ENCODE data around the gene TPST2.

Gene TPST2

DNA sequence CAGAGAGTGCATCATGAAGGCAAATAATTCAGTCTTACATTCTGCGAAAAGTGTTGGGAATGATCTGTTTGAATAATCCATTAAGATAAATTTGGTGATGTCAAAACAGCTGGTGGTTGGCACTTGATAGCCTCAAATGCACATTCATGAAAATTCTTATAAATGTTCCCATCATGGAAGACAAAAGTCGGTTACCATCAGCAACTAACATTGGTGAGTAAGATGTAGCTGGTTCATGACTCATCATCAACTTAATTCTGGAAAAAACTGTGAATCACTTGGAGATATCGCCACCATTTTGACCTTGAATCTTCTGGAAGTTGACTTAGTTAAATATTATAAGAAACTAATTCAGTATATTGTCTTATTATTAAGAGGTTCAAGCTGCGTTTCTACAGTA lies 16.7 kb upstream of the TPST2 start:
- no peak for ATAC-seq (replicated peaks; ENCODE audit: extremely low read depth, poor library complexity, severe bottlenecking)
- no peak overlapping the region for H3K4me3 Mint-ChIP-seq
- peaks cover 47% of the 10 kb centered on the region for H3K4me1 Mint-ChIP-seq
- H3K36me3 Mint-ChIP-seq (ENCODE audit: insufficient read depth), result peaks cover 2% of the 10 kb centered on the region
- no peak overlapping the region for H3K27ac Mint-ChIP-seq (ENCODE audit: low read depth)
- no peaks in the 10 kb centered on the region for H3K9me3 Mint-ChIP-seq
- no peaks in the 10 kb centered on the region for H3K27me3 Mint-ChIP-seq
- no peak for DNase-seq (ENCODE audit: low spot score in 2 of 2)

DNA sequence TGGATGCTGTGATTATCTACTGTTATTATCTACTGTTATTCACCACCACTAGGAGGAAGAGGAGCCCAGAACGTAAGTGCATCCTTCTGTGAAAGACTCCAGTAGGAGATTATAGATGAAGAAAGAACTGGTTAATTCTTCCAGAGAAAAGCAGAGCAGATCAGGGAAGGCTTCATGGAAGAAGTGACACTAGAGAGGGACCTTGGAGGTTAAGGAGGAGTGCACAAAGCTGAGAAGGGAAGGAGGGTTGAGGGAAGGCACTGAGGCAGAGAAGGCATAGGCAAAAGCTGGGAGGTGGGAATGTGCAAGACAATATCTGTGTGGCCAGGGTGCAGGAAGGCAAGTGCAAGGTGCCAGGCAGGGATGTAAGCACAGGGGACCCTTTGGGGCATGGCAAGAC lies 14.4 kb upstream of the TPST2 start:
- no peaks in the 10 kb centered on the region for H3K27me3 Mint-ChIP-seq
- H3K4me3 Mint-ChIP-seq, result no peak overlapping the region
- no peaks in the 10 kb centered on the region for H3K9me3 Mint-ChIP-seq
- peaks cover 2% of the 10 kb centered on the region for H3K36me3 Mint-ChIP-seq (ENCODE audit: insufficient read depth)
- ATAC-seq (replicated peaks; ENCODE audit: extremely low read depth, poor library complexity, severe bottlenecking) (no peak), DNase-seq (ENCODE audit: low spot score in 2 of 2) (no peak)
- H3K27ac Mint-ChIP-seq (ENCODE audit: low read depth), result no peak overlapping the region
- peaks cover 42% of the 10 kb centered on the region for H3K4me1 Mint-ChIP-seq

DNA sequence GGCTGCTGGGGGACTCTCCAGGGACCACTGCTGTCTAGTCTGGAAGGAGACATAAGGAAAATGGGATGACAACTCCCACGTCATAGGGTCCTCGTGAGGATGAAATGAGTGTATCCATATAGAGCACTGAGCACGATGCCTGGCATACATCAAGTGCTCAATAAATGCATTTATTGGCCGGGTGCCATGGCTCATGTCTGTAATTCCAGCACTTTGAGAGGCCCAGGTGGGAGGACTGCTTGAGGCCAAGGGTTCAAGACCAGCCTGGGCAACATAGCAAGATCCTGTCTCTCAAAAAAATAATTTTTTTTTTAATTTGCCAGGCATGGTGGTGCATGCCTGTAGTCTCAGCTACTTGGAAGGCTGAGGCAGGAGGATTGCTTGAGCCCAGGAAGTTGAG lies 12.2 kb upstream of the TPST2 start:
- ATAC-seq (replicated peaks; ENCODE audit: extremely low read depth, poor library complexity, severe bottlenecking), result no peak
- peaks cover 2% of the 10 kb centered on the region for H3K36me3 Mint-ChIP-seq (ENCODE audit: insufficient read depth)
- no peak overlapping the region for H3K4me3 Mint-ChIP-seq
- no peak overlapping the region for H3K27ac Mint-ChIP-seq (ENCODE audit: low read depth)
- no peak for DNase-seq (ENCODE audit: low spot score in 2 of 2)
- H3K4me1 Mint-ChIP-seq, result peaks cover 49% of the 10 kb centered on the region
- H3K27me3 Mint-ChIP-seq, result no peaks in the 10 kb centered on the region
- no peaks in the 10 kb centered on the region for H3K9me3 Mint-ChIP-seq

DNA sequence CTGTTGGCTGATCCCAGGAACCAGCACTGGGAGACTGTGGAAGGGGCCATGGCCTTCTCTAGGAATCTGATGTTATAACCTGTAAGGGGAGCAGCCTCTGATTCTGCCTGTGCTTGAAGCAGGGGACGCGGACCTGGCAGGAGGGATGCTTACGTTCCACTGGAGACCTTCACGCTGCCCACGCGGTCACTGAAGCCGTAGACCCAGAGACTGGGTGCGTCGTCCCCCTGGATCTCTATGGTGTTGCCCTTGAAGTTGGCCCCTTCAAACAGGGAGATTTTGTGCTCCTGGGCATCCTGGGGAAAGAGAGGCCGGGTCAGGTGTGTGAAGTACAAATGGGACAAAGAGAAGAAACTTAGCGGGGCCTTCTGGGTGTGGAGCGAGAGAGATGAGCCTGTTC lies 11.8 kb upstream of the TPST2 start:
- Mint-ChIP-seq H3K36me3 (ENCODE audit: insufficient read depth) (peaks cover 4% of the 10 kb centered on the region), H3K9me3 (no peaks in the 10 kb centered on the region), H3K4me3 (no peak overlapping the region), H3K4me1 (peaks cover 53% of the 10 kb centered on the region), H3K27ac (ENCODE audit: low read depth) (no peak overlapping the region), H3K27me3 (no peaks in the 10 kb centered on the region)
- no peak for ATAC-seq (replicated peaks; ENCODE audit: extremely low read depth, poor library complexity, severe bottlenecking)
- DNase-seq (ENCODE audit: low spot score in 2 of 2), result no peak

DNA sequence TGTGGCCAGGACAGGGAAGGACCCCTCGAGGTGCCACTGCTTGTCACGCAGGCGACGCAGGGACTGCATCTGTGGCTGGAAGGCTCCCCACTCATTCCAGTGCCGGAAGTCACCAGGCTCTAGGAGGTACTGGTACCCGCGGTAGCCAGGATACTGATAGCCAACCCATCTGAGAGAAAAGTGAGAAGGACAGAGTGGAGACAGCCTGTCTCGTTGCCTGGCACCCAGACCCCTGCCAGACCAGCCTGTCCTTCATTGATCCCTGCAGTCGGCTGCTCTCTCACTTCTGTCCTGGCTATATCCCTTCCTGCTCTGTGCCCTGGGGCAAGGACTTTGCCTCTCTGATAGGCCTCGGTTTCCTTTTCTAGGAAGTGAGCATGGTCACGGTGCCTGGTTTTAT lies 9.6 kb upstream of the TPST2 start:
- no peak for ATAC-seq (replicated peaks; ENCODE audit: extremely low read depth, poor library complexity, severe bottlenecking)
- no peak overlapping the region for H3K27ac Mint-ChIP-seq (ENCODE audit: low read depth)
- no peaks in the 10 kb centered on the region for H3K27me3 Mint-ChIP-seq
- peaks cover 52% of the 10 kb centered on the region for H3K4me1 Mint-ChIP-seq
- no peak for DNase-seq (ENCODE audit: low spot score in 2 of 2)
- H3K4me3 Mint-ChIP-seq, result no peak overlapping the region
- peaks cover 2% of the 10 kb centered on the region for H3K36me3 Mint-ChIP-seq (ENCODE audit: insufficient read depth)
- H3K9me3 Mint-ChIP-seq, result no peaks in the 10 kb centered on the region

DNA sequence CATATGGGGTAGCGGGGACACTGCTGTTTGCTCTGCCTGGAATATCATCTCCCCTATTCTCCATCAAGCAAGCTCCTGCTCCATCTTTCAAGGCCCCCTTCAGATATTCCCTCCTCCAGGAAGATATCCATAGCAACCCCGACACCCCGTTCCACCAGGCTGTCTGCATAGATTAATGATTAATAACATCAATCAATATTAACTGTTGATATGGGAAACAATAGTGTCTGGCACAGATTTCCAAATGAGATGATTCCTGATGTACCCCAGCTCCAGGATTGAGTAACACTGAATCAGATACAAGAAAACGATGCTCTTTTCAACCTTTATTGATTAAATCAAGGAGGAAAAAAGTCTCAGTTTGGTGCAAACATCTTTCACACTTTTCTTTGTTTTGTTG lies 7.5 kb upstream of the TPST2 start:
- Mint-ChIP-seq H3K36me3 (ENCODE audit: insufficient read depth) (peaks cover 5% of the 10 kb centered on the region), H3K9me3 (no peaks in the 10 kb centered on the region), H3K4me3 (peak overlapping the region; percentile 54), H3K4me1 (peaks cover 66% of the 10 kb centered on the region), H3K27me3 (no peaks in the 10 kb centered on the region), H3K27ac (ENCODE audit: low read depth) (peak overlapping the region; percentile 97)
- ATAC-seq (replicated peaks; ENCODE audit: extremely low read depth, poor library complexity, severe bottlenecking) (no peak), DNase-seq (ENCODE audit: low spot score in 2 of 2) (no peak)

DNA sequence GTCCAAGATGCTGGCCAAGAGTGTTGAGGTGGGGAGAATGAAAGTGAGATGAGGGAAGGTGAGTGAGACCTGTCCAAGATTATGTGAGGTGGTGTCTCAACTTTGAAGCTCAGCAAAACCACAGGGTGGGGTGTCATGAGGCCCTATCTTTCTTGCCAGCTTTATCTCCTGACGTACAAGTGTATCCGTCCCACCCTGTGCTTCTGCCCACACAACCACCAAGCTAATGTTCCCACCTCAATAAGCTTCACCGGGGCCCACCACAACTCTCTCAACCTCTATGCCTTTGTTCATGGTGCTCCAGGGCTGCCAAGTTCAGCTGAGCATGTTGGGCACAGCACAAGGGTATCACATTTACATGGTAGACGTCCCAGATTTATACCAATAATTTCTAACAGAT lies 7.1 kb upstream of the TPST2 start:
- peaks cover 70% of the 10 kb centered on the region for H3K4me1 Mint-ChIP-seq
- no peaks in the 10 kb centered on the region for H3K27me3 Mint-ChIP-seq
- DNase-seq (ENCODE audit: low spot score in 2 of 2), result peak; percentile 35 to 56
- ATAC-seq (replicated peaks; ENCODE audit: extremely low read depth, poor library complexity, severe bottlenecking), result peak; percentile 79
- H3K27ac Mint-ChIP-seq (ENCODE audit: low read depth), result peak overlapping the region; percentile 97
- peaks cover 7% of the 10 kb centered on the region for H3K36me3 Mint-ChIP-seq (ENCODE audit: insufficient read depth)
- H3K4me3 Mint-ChIP-seq, result peak overlapping the region; percentile 54
- no peaks in the 10 kb centered on the region for H3K9me3 Mint-ChIP-seq

DNA sequence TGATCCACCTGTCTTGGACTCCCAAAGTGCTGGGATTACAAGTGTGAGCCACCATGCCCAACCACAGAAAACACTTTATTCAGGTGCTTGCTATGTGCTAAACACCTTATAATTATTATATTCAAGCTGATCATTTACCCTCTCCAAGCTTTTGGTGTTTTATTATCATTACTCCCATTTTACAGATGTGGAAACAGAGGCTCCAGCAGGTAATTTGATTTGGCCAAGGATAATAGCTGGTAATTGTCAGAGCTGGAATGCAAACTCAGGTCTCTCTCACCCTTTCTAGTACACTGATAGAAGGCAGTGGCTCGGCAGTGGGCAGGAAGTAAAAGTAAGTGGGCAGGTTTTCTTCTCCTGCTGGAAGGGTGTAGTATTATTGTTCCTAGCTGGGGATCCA lies 3.8 kb upstream of the TPST2 start:
- peaks cover 13% of the 10 kb centered on the region for H3K36me3 Mint-ChIP-seq (ENCODE audit: insufficient read depth)
- H3K4me3 Mint-ChIP-seq, result peak overlapping the region; percentile 18
- no peaks in the 10 kb centered on the region for H3K27me3 Mint-ChIP-seq
- peaks cover 65% of the 10 kb centered on the region for H3K4me1 Mint-ChIP-seq
- no peaks in the 10 kb centered on the region for H3K9me3 Mint-ChIP-seq
- ATAC-seq (replicated peaks; ENCODE audit: extremely low read depth, poor library complexity, severe bottlenecking) (no peak), DNase-seq (ENCODE audit: low spot score in 2 of 2) (no peak)
- peak overlapping the region; percentile 85 for H3K27ac Mint-ChIP-seq (ENCODE audit: low read depth)

DNA sequence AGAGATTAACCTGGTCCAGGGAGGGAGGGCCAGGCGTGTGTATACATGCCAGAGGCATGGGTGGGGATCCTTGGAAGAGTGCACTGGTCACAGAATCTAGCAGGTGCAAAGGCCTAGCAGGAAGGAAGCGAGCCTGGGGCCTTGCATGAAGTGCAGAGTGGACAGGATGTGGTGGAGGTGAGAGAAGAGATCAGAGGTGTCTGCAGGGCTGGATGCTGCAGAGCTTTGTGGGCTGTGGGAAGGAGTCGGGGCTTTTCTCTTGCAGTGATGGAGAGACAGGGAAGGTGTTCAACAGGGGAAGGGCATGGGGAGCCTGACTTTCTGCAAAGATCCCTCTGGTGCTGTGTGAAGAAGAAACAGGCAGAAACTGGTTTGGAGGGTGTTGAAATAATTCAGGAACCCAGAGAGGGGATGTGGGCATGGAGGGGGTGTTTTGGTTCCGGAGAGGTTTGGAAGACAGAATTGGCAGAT lies 2.5 kb upstream of the TPST2 start:
- Mint-ChIP-seq H3K4me1 (peaks cover 64% of the 10 kb centered on the region), H3K4me3 (peak overlapping the region; percentile 70)
- ATAC-seq (replicated peaks; ENCODE audit: extremely low read depth, poor library complexity, severe bottlenecking), result peak; percentile 63

DNA sequence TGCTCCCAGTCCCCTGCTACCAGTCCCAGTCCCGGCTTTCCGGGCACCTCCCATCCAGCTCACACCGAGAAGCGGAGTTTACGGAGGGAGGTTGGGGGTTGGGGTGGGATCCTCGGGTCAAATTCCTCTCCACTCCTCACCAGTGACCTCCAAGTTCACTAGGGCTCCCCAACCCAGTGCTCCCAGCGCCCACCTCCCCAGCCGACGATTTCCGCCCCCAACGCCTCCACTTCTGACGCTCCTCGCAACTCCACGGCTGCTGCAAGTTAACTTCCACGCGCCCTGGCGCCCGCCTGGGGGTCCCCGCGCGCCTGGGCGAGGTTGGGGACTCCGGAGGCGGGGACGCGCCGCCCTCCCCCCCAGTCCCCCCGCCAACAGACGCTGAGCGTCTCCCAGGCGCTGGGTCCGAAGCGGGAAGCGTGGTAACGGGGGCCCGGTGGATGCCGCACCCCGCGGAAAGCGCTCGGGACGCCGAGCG lies 526 bp downstream of the TPST2 start:
- no peaks in the 10 kb centered on the region for H3K27me3 Mint-ChIP-seq
- DNase-seq (ENCODE audit: low spot score in 2 of 2), result peak in 1 of 2 donors; percentile 12

More for the DNA sequence above, 2.5 kb upstream of the TPST2 start:
- DNase-seq (ENCODE audit: low spot score in 2 of 2), result peak; percentile 28 to 61
- Mint-ChIP-seq H3K9me3 (no peaks in the 10 kb centered on the region), H3K27ac (ENCODE audit: low read depth) (peak overlapping the region; percentile 85), H3K27me3 (no peaks in the 10 kb centered on the region), H3K36me3 (ENCODE audit: insufficient read depth) (peaks cover 17% of the 10 kb centered on the region)

DNA sequence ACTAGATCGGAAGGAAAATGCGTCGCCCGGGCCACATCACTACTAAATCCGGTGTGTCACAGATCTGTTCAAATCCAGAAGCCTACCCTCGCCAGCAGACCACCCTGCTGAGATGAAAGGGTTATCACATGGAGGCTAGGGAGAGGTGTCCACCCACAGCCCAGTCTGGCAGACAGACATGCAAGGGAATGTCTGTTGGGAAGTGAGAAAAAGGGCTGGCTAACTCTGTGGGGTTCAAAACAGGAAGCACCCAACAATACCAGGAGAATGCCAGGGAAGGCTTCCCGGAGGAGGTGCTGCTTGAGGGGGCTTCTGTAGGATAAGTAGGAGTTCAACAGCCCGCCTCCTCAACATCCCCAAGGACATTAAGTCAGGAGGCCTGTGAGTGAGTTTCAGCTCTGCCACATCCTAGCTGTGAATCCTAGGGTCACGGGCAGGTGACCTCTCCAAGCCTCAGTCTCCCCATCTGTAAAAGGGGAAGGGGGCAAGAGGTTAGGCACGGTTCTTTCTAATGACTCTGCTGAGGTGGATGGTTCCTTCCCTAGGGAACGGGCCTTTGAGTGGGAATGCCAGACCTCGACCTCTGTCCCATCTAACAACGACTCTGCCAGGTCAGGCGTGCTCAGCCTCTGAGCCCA lies 1.1 kb downstream of the TPST2 start:
- Mint-ChIP-seq H3K9me3 (no peaks in the 10 kb centered on the region), H3K36me3 (ENCODE audit: insufficient read depth) (peaks cover 37% of the 10 kb centered on the region), H3K27ac (ENCODE audit: low read depth) (peak overlapping the region; percentile 83), H3K4me3 (peak overlapping the region; percentile 91), H3K4me1 (peaks cover 76% of the 10 kb centered on the region), H3K27me3 (no peaks in the 10 kb centered on the region)
- no peak for DNase-seq (ENCODE audit: low spot score in 2 of 2)
- no peak for ATAC-seq (replicated peaks; ENCODE audit: extremely low read depth, poor library complexity, severe bottlenecking)

More for the DNA sequence above, 526 bp downstream of the TPST2 start:
- H3K36me3 Mint-ChIP-seq (ENCODE audit: insufficient read depth), result peaks cover 31% of the 10 kb centered on the region
- peak overlapping the region; percentile 91 for H3K4me3 Mint-ChIP-seq
- H3K9me3 Mint-ChIP-seq, result no peaks in the 10 kb centered on the region
- H3K27ac Mint-ChIP-seq (ENCODE audit: low read depth), result peak overlapping the region; percentile 83
- H3K4me1 Mint-ChIP-seq, result peaks cover 76% of the 10 kb centered on the region
- no peak for ATAC-seq (replicated peaks; ENCODE audit: extremely low read depth, poor library complexity, severe bottlenecking)

DNA sequence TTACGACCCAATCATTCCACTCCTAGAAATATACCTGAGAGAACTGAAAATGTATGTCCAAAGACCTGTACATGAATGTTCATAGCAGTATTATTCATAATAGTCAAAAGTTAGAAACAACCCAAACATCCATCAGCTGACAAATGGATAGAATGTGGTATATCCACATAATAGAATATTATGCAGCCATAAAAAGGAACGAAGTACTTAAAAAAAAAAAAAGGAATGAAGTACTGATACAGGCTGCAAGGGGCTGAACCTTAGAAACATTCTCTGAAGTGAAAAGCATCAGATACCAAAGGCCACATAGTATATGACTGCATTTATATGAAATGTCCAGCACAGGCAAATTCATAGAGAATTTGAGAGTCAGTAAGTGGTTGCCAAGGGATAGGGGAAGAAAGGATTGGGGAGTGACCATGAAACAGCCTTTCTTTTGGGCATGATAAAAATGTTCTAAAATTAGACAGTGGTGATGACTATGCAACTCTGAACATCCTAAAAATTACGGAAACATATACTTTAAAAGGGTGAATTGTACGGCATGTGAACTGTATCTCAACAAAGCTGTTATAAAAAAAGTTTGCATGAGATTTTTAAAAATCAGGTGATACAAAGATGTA lies 1.8 kb downstream of the TPST2 start:
- H3K27ac Mint-ChIP-seq (ENCODE audit: low read depth), result peak overlapping the region; percentile 83
- H3K9me3 Mint-ChIP-seq, result no peaks in the 10 kb centered on the region
- DNase-seq (ENCODE audit: low spot score in 2 of 2) (no peak), ATAC-seq (replicated peaks; ENCODE audit: extremely low read depth, poor library complexity, severe bottlenecking) (no peak)
- peaks cover 70% of the 10 kb centered on the region for H3K4me1 Mint-ChIP-seq
- peak overlapping the region; percentile 91 for H3K4me3 Mint-ChIP-seq
- H3K36me3 Mint-ChIP-seq (ENCODE audit: insufficient read depth), result peaks cover 43% of the 10 kb centered on the region
- no peaks in the 10 kb centered on the region for H3K27me3 Mint-ChIP-seq

Data from central memory CD8-positive, alpha-beta T cell (primary cell).